Body of pancreas (tissue), 4 donors: ENCODE data around the gene ADAMTS13.

Experiments used
- POLR2A ChIP-seq, 3 donors: fragments of 450-650 bp; IDR thresholded peaks; one replicate each; pipeline ENCODE4 v1.6.1; 2016; ENCODE audit warnings: antibody characterized with exemption in 3 of 3, mild to moderate bottlenecking in 2 of 3
- TF ChIP-seq, protein P1 (sequence below), 7 experiments: fragments of 450-650 bp in 4 of 7; fragments of 200-600 bp in 3 of 7; sonication (generic) in 3 of 7; IDR thresholded peaks; one replicate each; pipeline ENCODE4 v1.5.1; 2016 to 2019; ENCODE audit warnings: antibody characterized with exemption in 7 of 7

DNA sequence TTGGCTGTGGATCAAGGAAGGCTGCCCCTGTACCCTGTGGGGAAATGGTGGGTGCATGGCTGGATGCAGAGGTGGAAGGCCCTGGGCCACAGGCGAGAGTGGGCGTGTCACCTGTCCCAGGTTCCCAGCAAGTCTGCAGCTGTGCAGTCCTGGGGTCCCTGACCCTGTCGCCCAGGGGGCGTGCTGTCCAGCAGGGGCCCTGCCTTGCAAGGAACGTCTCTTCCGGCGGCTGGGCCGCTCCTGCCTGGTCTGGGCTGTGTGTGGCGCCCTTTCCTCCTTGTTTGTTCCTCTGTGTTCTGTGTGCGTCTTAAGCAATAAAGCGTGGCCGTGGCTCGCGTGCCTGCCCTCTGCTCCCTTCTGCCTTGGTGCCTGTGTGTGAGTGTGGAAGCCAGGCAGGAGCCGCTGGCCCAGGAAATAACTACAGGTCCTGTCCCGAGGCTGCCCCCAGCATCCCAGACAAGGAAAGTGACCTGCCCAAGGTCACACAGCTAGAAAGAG, 48.3 kb downstream of the ADAMTS13 start:
- TF ChIP-seq POLR2A (IDR thresholded peaks at IDR 0.05) = no peak
- TF ChIP-seq, protein P1, sequence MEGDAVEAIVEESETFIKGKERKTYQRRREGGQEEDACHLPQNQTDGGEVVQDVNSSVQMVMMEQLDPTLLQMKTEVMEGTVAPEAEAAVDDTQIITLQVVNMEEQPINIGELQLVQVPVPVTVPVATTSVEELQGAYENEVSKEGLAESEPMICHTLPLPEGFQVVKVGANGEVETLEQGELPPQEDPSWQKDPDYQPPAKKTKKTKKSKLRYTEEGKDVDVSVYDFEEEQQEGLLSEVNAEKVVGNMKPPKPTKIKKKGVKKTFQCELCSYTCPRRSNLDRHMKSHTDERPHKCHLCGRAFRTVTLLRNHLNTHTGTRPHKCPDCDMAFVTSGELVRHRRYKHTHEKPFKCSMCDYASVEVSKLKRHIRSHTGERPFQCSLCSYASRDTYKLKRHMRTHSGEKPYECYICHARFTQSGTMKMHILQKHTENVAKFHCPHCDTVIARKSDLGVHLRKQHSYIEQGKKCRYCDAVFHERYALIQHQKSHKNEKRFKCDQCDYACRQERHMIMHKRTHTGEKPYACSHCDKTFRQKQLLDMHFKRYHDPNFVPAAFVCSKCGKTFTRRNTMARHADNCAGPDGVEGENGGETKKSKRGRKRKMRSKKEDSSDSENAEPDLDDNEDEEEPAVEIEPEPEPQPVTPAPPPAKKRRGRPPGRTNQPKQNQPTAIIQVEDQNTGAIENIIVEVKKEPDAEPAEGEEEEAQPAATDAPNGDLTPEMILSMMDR (IDR thresholded peaks at IDR 0.05) = no peak
